H9 (cell line): ENCODE results near the gene ATF1. TPM values are rescaled to one million over a fixed set of nuclear protein-coding genes. Genes with fewer than 3 reads are reported as not detected.
"Not testable (repeated sequence)": the region's sequence is repeated elsewhere in the genome, so short reads cannot be mapped to it uniquely, and the experiment has no call there.

ENCODE experiments used
- DNase-seq: peaks from one replicate; pipeline ENCODE4 v3.0.0-alpha.2; 2017
- H2AFZ ChIP-seq: one replicate; pipeline ENCODE4 v1.6.1; 2013; ENCODE audit warnings: mild to moderate bottlenecking, low read length, control low read depth, moderate library complexity
- H2AK5ac ChIP-seq: 2 replicates; pipeline ENCODE4 v1.6.1; 2013; ENCODE audit warnings: low read length, control low read depth, mixed read lengths; ENCODE audit not compliant: insufficient read length
- H2BK120ac ChIP-seq: one replicate; pipeline ENCODE4 v1.6.1; 2013; ENCODE audit warnings: low read depth, mild to moderate bottlenecking, low read length, control low read depth, inconsistent platforms; ENCODE audit not compliant: poor library complexity, severe bottlenecking
- H2BK12ac ChIP-seq: 2 replicates; pipeline ENCODE4 v1.6.1; 2013; ENCODE audit warnings: low read length, control low read depth, mixed read lengths, low read depth; ENCODE audit not compliant: insufficient read length
- H2BK15ac ChIP-seq: 2 replicates; pipeline ENCODE4 v1.6.1; 2013; ENCODE audit warnings: low read depth, low read length, control low read depth
- H2BK20ac ChIP-seq: one replicate; pipeline ENCODE4 v1.6.1; 2013; ENCODE audit warnings: low read depth, mild to moderate bottlenecking, low read length, control low read depth, inconsistent platforms; ENCODE audit not compliant: poor library complexity, severe bottlenecking
- H2BK5ac ChIP-seq: 2 replicates; pipeline ENCODE4 v1.6.1; 2013; ENCODE audit warnings: low read length, control low read depth, mixed read lengths; ENCODE audit not compliant: insufficient read length
- H3K14ac ChIP-seq: 2 replicates; pipeline ENCODE4 v1.6.1; 2013; ENCODE audit warnings: low read length, control low read depth; ENCODE audit not compliant: insufficient read depth
- H3K18ac ChIP-seq: 2 replicates; pipeline ENCODE4 v1.6.1; 2013; ENCODE audit warnings: low read depth, mild to moderate bottlenecking, mixed read lengths, low read length, control low read depth; ENCODE audit not compliant: insufficient read length
- H3K23ac ChIP-seq: 2 replicates; pipeline ENCODE4 v1.6.1; 2013; ENCODE audit warnings: low read length, control low read depth, mixed read lengths, low read depth; ENCODE audit not compliant: insufficient read length
- H3K23me2 ChIP-seq: 2 replicates; pipeline ENCODE4 v1.6.1; 2013; ENCODE audit warnings: low read depth, mild to moderate bottlenecking, mixed read lengths, low read length, control low read depth; ENCODE audit not compliant: insufficient read length, poor library complexity, severe bottlenecking
- H3K27ac ChIP-seq: 2 replicates; pipeline ENCODE4 v1.5.1; 2013; ENCODE audit warnings: low read length, control low read depth, mixed read lengths, low read depth; ENCODE audit not compliant: insufficient read length
- H3K27me3 ChIP-seq: 2 replicates; pipeline ENCODE4 v1.6.1; 2013; ENCODE audit warnings: low read length, control low read depth, inconsistent platforms; ENCODE audit not compliant: insufficient read depth
- H3K4ac ChIP-seq: 2 replicates; pipeline ENCODE4 v1.6.1; 2013; ENCODE audit warnings: low read depth, mild to moderate bottlenecking, control low read depth, inconsistent platforms, low read length, moderate library complexity
- H3K4me1 ChIP-seq: 2 replicates; pipeline ENCODE4 v1.6.1; 2013; ENCODE audit warnings: low read length, control low read depth, inconsistent platforms; ENCODE audit not compliant: insufficient read depth
- H3K4me2 ChIP-seq: 2 replicates; pipeline ENCODE4 v1.6.1; 2013; ENCODE audit warnings: low read length, control low read depth, mixed read lengths; ENCODE audit not compliant: insufficient read length, insufficient read depth
- H3K56ac ChIP-seq: 2 replicates; pipeline ENCODE4 v1.6.1; 2013; ENCODE audit warnings: low read depth, mild to moderate bottlenecking, mixed read lengths, low read length, control low read depth; ENCODE audit not compliant: insufficient read length
- H3K79me1 ChIP-seq: 2 replicates; pipeline ENCODE4 v1.6.1; 2013; ENCODE audit warnings: low read depth, mild to moderate bottlenecking, moderate library complexity, low read length, control low read depth, inconsistent platforms; ENCODE audit not compliant: insufficient read depth, poor library complexity, severe bottlenecking
- H3K79me2 ChIP-seq: 2 replicates; pipeline ENCODE4 v1.6.1; 2013; ENCODE audit warnings: low read length, control low read depth, inconsistent platforms; ENCODE audit not compliant: insufficient read depth
- H3K9ac ChIP-seq: 2 replicates; pipeline ENCODE4 v1.6.1; 2013; ENCODE audit warnings: low read length, control low read depth, mixed read lengths; ENCODE audit not compliant: insufficient read length; ENCODE audit errors: extremely low read depth
- H3K9me3 ChIP-seq: one replicate; pipeline ENCODE4 v1.6.1; 2013; ENCODE audit warnings: low read depth, low read length, inconsistent platforms; ENCODE audit not compliant: control insufficient read depth
- H3T11ph ChIP-seq: one replicate; pipeline ENCODE4 v1.6.1; 2013; ENCODE audit warnings: mild to moderate bottlenecking, low read length, control low read depth, inconsistent platforms
- H4K20me1 ChIP-seq: one replicate; pipeline ENCODE4 v1.6.1; 2013; ENCODE audit not compliant: control insufficient read depth, insufficient read length, insufficient read depth
- H4K5ac ChIP-seq: 2 replicates; pipeline ENCODE4 v1.6.1; 2013; ENCODE audit warnings: low read depth, mild to moderate bottlenecking, mixed read lengths, low read length, control low read depth; ENCODE audit not compliant: insufficient read length
- H4K8ac ChIP-seq: replicated peaks from 2 replicates; pipeline ENCODE4 v1.6.1; 2013; ENCODE audit warnings: low read length, control low read depth, mixed read lengths, low read depth; ENCODE audit not compliant: insufficient read length
- H4K91ac ChIP-seq: 2 replicates; pipeline ENCODE4 v1.6.1; 2013; ENCODE audit warnings: low read depth, mild to moderate bottlenecking, moderate library complexity, mixed read lengths, low read length, control low read depth; ENCODE audit not compliant: insufficient read length
- H3K27ac Mint-ChIP-seq, 3 experiments: 2 replicates in 2 of 3; 3 replicates in 1 of 3; pipeline ENCODE4 v1.8.0; 2020 to 2021; ENCODE audit warnings: mixed read lengths in 3 of 3, mild to moderate bottlenecking in 1 of 3, moderate library complexity in 1 of 3
- H3K27me3 Mint-ChIP-seq: 2 replicates; pipeline ENCODE4 v1.8.0; 2021; ENCODE audit warnings: low read depth, mild to moderate bottlenecking, moderate library complexity, mixed read lengths
- H3K36me3 Mint-ChIP-seq, 3 experiments: 2 replicates in 2 of 3; 3 replicates in 1 of 3; pipeline ENCODE4 v1.8.0; 2020 to 2021; ENCODE audit warnings: low read depth in 3 of 3, mixed read lengths in 3 of 3; ENCODE audit not compliant: insufficient read depth in 1 of 3
- H3K4me1 Mint-ChIP-seq, 2 experiments: 2 replicates each; pipeline ENCODE4 v1.8.0; 2020; ENCODE audit warnings: mixed read lengths in 2 of 2
- H3K4me3 Mint-ChIP-seq, 2 experiments: 2 replicates in 1 of 2; 3 replicates in 1 of 2; pipeline ENCODE4 v1.8.0; 2020 to 2021; ENCODE audit warnings: mild to moderate bottlenecking in 2 of 2, mixed read lengths in 2 of 2, moderate library complexity in 1 of 2
- H3K9me3 Mint-ChIP-seq, 2 experiments: 2 replicates in 1 of 2; 3 replicates in 1 of 2; pipeline ENCODE4 v1.8.0; 2020; ENCODE audit warnings: mild to moderate bottlenecking in 2 of 2, mixed read lengths in 2 of 2, moderate library complexity in 1 of 2
- CTCF ChIP-seq: fragments of 200-600 bp; sonication (generic); conservative IDR thresholded peaks from 3 replicates; pipeline ENCODE4 v1.8.0; 2021; ENCODE audit warnings: antibody characterized with exemption, mild to moderate bottlenecking
- WGBS: extraction: QIAGEN DNeasy Blood & Tissue Kit; methylation state at CpG from one replicate; pipeline ENCODE4 v1.1.7; 2013; ENCODE audit warnings: missing lambda C conversion rate, low lambda C conversion rate, mixed read lengths; ENCODE audit not compliant: insufficient read length; ENCODE audit errors: extremely low coverage; 5-methylcytosine and 5-hydroxymethylcytosine counted together
- total RNA-seq: library from RNA; stranded (reverse); gene quantifications from 2 replicates; pipeline ENCODE4 v1.2.1, GENCODE V29; 2021

ATF1 gene
- total RNA-seq, 1 experiment from 2014 or later = 47.8 TPM

DNA sequence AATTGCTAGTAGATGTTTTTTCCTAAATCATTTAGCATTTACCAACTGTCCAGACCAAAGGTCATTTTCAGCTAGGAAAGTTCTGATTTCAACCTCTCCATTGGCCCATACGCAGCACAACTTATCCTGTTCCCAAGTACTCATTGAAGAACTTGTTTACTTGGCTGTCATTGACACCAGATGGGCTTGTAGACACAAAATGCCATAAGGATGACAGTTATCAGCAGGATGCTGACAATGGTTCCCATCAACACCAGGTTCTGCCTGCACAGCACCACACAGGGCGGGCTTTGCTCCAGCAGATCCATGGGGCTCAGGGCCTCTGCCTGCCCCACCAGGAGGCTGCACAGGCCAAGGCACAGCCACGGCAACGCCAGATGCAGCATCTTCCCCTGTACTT lies 42.3 kb downstream of the ATF1 start:
- H3T11ph ChIP-seq = no peak overlapping the region
- H3K9ac ChIP-seq = no peak overlapping the region
- no peaks in the 10 kb centered on the region for H3K4me1 Mint-ChIP-seq
- H3K9me3 Mint-ChIP-seq = no peaks in the 10 kb centered on the region
- H3K14ac ChIP-seq = no peak overlapping the region
- no peaks in the 10 kb centered on the region for H3K9me3 ChIP-seq
- H3K27ac ChIP-seq = no peak overlapping the region
- H2BK5ac ChIP-seq = no peak overlapping the region
- H2BK20ac ChIP-seq = no peak overlapping the region
- no peak for TF ChIP-seq CTCF
- H3K79me1 ChIP-seq = no peaks in the 10 kb centered on the region
- no peaks in the 10 kb centered on the region for H3K23me2 ChIP-seq
- no peaks in the 10 kb centered on the region for H3K27me3 ChIP-seq
- H2BK15ac ChIP-seq = no peak overlapping the region
- H3K56ac ChIP-seq = no peak overlapping the region
- no peak overlapping the region for H2AK5ac ChIP-seq
- H4K5ac ChIP-seq = no peak overlapping the region
- no peak overlapping the region for H3K4me3 Mint-ChIP-seq
- no peak overlapping the region for H2AFZ ChIP-seq
- H2BK120ac ChIP-seq = no peak overlapping the region
- H3K36me3 Mint-ChIP-seq = peaks cover 10 to 24% (median 13%) of the 10 kb centered on the region in 3 experiments
- no peak for DNase-seq
- no peaks in the 10 kb centered on the region for H4K20me1 ChIP-seq
- no peak overlapping the region for H4K91ac ChIP-seq
- H3K79me2 ChIP-seq = no peaks in the 10 kb centered on the region
- no peak overlapping the region for H2BK12ac ChIP-seq
- no CpG with 5 or more reads among the region's 4 CpGs for WGBS
- H3K27me3 Mint-ChIP-seq = no peaks in the 10 kb centered on the region
- no peaks in the 10 kb centered on the region for H3K4me1 ChIP-seq
- no peak overlapping the region for H3K23ac ChIP-seq
- H3K18ac ChIP-seq = no peak overlapping the region
- no peak overlapping the region for H3K27ac Mint-ChIP-seq
- H4K8ac ChIP-seq = no peak overlapping the region
- no peak overlapping the region for H3K4ac ChIP-seq
- no peak overlapping the region for H3K4me2 ChIP-seq

- H2AFZ ChIP-seq, H3K27ac ChIP-seq, H3K79me2 ChIP-seq, H3K27me3 ChIP-seq, H3K9me3 Mint-ChIP-seq, H3K4me2 ChIP-seq, H3K4me1 ChIP-seq, H2BK12ac ChIP-seq, H2BK5ac ChIP-seq, H3K79me1 ChIP-seq, H3K4me3 Mint-ChIP-seq, H3T11ph ChIP-seq, H3K27me3 Mint-ChIP-seq, H4K91ac ChIP-seq, H2BK20ac ChIP-seq, H3K4ac ChIP-seq, H4K20me1 ChIP-seq, H3K9ac ChIP-seq, DNase-seq, H4K8ac ChIP-seq, H3K9me3 ChIP-seq, H3K27ac Mint-ChIP-seq, H3K4me1 Mint-ChIP-seq, H3K56ac ChIP-seq, H4K5ac ChIP-seq, H3K23me2 ChIP-seq, H2BK15ac ChIP-seq, H3K14ac ChIP-seq, H3K18ac ChIP-seq, H3K23ac ChIP-seq, H2BK120ac ChIP-seq, H2AK5ac ChIP-seq: not testable (repeated sequence)
- peaks cover 10 to 32% (median 25%) of the 10 kb centered on the region in 3 experiments; a peak in 6 of 7 replicates for H3K36me3 Mint-ChIP-seq
- no CpG with 5 or more reads among the region's 4 CpGs for WGBS
Observed at GRCh38 chr12:50809131-50809530, 45.2 kb downstream of the ATF1 start.
